IPS-NIHi7 (cell line): ENCODE data around the gene ATP6V0A4.
A peak's percentile ranks its signal among the peaks of the same experiment; 100 is the strongest.
"Not testable (repeated sequence)": the region's sequence is repeated elsewhere in the genome, so short reads cannot be mapped to it uniquely, and the experiment has no call there.

ENCODE experiments used
- DNase-seq: peaks from one replicate; pipeline ENCODE4 v3.0.0; 2012; ENCODE audit warnings: mixed read lengths; ENCODE audit errors: extremely low spot score

Gene ATP6V0A4

DNA sequence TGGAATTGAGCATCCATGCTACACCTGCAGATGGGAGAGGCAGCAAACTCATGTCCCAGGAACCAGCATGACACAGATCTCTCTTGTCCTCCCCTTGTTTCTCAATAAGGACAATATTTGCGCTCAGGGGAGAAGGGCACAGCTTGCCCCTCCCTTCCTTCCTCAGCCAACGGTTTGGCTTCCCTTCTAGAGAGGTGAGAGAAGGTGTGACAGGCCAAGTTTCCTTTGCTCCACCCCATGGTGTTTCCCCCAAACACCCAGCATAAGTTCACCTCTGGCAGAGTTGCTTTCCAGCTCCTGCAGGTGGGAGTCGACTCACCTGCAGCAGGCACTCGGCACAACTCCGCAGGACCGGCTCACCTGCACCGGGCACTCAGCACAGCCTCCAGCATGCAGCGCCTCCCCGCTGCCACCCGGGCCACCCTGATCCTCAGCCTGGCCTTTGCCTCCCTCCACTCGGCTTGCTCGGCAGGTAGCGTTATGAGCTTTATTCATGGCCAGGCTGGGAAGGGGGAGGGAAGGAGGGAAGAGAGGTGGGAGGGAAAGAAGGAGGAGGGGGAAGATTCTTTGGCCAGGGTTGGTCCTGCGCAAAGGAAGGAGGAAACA, at the start of gene ATP6V0A4, which contains the start of gene TMEM213:
ATP6V0A4 (minus strand) TSS at position 482 of the 606 bp plus-strand sequence. CDS start 26,949 bp downstream, outside the sequence.
TMEM213 (plus strand) TSS at position 280 of the 606 bp plus-strand sequence; CDS start at position 391, 111 bp downstream.
- DNase-seq: peak; percentile 78

DNA sequence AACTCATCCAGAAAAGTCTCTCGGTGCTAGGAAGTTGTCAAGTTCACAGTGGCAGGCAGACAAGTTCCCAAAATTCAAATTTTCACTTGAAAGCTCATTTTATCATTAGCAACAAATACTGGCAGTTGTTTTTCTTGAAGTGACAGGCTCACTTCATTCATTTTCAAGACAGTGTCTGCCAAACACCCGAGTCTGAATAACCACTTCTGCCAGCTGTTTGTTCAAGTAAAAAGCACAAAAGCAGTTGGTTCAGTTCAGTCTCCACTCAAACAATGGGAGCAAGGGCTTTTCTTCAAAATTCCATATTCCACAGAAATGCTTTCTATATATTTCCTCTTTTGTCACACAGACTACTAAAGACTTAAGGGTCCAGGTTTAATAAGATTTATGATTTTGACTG, 47.7 kb upstream of the ATP6V0A4 start:
- no peak for DNase-seq

DNA sequence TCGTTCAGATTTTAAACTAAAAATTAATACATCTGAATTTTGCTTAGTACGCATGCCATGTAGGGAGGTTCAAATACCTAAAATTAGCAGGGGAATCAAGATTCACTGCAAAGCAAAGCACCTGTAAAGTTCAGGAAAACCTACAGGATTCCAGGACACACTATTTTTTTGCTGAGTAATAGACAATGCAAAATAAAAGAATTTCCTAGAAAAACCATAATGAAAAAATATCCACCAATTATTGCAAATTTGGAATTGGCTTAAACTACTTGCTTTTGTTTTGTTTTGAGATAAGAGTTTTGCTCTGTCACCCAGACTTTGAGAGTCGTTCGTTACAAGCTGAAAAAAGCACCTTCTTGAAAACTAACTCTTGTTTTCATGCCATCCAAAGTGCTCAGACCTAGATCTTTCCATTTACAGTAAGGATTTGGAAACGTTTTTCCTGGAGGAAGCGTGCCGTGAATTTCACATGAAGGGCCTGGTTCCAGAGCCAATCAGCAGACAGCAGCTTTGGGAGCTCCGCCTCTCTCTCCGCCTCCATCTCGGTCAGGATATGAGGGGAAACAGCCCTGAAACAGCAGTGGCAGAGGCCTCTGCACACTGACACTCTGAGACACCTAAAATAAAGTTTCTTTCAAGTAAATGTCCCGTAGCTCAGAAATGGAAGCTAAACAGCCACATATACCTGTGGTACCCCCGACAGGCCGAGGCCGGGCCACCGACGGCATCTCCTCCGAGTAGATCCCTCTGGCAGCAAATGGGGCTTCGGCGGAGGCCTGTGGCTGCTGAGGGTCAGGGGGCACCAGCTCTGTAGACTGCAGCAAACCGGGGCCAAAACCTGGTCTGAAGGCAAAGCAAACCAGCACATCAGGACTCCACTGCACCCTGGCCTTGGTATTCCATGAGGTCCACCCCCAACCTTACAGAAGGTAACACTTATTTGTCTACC, 45.9 kb upstream of the ATP6V0A4 start:
- DNase-seq: peak; percentile 45

DNA sequence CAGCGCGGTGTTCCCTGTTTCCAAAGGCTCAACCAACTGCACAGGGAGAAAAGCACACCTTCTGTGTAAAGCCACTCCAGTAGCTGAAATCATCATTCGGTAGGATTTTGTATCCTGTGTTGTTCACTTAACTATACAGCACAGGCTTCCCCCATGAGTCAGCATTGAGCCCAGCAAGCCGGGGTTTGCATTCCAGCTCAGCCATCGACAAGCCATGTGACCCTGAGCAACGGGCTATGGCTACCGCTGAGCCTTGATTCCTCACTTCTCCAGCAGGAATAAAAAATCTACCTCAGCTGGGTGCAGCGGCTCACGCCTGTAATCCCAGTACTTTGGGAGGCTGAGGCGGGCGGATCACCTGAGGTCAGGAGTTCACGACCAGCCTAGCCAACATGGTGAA, 44.1 kb upstream of the ATP6V0A4 start:
- DNase-seq: peak; percentile 63

GRCh38 chr7:138838166-138838565, 40.2 kb upstream of the ATP6V0A4 start:
- DNase-seq: no peak

- no peak for DNase-seq
Observed at GRCh38 chr7:138837627-138838026, 39.6 kb upstream of the ATP6V0A4 start.

- no peak for DNase-seq
Observed at GRCh38 chr7:138835087-138835486, 37.1 kb upstream of the ATP6V0A4 start.

- DNase-seq: no peak
Observed at GRCh38 chr7:138834583-138834982, 36.6 kb upstream of the ATP6V0A4 start.

DNA sequence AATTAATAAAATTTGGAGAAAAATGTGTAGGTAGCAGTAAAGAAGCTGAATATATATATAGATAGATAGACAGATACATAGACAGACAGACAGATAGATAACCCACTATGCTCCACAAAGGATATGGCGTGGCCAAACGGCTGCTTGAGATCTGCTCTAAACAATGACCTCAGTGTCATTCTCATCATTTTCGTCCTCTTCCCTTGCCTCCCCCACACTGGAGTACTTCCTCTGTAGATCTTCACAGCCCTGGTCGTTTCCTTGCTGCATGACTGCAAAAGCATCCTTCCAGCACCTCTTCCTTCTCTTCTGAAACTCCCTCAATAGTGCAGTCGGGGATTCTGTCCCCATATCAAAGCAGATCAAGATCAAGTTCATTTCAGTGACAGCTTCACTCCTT, 35.6 kb upstream of the ATP6V0A4 start:
- DNase-seq: no peak

- DNase-seq: no peak
Observed at GRCh38 chr7:138832966-138833365, 35.0 kb upstream of the ATP6V0A4 start.

DNA sequence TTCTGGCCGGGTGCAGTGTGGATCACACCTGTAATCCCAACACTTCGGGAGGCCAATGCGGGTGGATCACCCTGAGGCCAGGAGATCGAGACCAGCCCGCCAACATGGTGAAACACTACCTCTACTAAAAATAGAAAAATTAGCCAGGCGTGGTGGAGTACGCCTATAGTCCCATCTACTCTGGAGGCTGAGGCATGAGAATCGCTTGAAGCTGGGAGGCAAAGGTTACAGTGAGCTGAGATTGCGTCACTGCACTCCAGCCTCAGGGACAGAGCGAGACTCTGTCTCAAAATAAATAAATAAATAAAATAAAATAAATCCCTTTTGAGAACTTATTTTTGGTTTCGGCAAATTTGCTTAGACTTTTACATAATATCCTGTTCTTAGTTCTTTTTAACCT, 31.3 kb upstream of the ATP6V0A4 start:
- DNase-seq: no peak

GRCh38 chr7:138828302-138828701, 30.3 kb upstream of the ATP6V0A4 start:
- DNase-seq: no peak

GRCh38 chr7:138825049-138825721, 27.2 kb upstream of the ATP6V0A4 start:
- DNase-seq: no peak

DNA sequence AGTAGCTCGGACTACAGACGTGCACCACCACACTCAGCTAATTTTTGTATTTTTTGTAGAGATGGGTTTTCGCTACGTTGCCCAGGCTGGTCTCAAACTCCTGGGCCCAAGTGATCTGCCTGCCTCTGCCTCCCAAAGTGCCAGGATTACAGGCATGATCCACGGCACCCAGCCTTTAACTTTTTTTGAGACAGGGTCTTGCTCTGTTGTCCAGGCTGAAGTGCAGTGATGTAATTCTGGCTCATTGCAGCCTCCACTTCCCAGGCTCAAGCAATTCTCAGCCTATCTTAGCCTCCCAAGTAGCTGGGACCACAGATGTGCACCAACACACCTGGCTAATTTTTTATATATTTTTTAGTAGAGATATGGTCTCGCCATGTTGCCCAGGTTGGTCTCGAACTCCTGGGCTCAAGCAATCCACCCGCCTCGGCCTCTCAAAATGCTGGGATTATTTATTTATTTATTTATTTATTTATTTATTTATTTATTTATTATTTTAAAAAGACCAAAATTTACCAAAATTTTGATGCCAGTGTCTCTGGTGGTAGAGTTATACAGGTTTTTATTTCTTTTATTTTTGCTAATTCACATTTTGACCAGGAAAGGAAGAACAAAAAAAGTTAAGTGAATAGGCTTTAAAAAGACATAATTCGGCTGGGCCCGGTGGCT, 25.0 kb upstream of the ATP6V0A4 start:
- DNase-seq: no peak

DNA sequence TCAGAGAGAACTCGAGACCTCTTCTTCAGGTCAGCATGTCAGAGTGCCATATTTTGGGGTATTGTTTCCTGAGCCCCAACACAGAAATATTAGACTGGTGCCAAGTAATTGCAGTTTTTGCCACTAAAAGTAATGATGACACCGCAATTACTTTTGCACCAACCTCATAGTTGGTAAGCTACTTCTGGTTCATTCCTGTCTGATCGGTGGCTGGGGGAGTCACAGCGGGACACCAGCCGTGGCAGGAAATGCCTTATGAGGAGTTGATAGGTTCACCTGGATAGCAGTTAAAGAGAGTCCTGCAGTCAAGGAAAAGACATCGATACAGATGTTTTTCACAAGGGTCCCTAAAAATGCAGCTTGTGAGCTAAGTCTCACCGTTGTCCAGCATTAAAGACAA, 23.9 kb upstream of the ATP6V0A4 start:
- DNase-seq: no peak

- DNase-seq: no peak
Observed at GRCh38 chr7:138819625-138820024, 21.6 kb upstream of the ATP6V0A4 start.

DNA sequence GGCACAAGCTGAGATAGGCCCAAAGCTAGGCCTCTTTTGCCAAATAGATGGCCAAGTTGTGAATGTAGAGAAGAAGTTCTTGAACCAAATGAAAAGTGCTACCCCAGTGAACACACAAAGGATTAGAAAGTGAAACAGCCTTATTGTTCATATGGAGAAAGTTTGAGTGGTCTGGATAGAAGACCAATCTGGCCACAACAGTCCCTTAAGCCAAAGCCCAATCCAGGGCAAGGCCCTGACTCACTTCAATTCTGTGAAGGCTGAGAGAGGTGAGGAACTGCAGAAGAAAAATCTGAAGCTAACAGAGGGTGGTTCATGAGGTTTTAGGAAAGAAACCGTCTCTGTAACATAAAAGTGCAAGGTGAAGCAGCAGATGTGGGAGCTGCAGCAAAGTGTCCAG, 18.7 kb upstream of the ATP6V0A4 start:
- DNase-seq: no peak

- no peak for DNase-seq
Observed at GRCh38 chr7:138814816-138815332, 16.9 kb upstream of the ATP6V0A4 start.

- DNase-seq: no peak
Observed at GRCh38 chr7:138813945-138814344, 15.9 kb upstream of the ATP6V0A4 start.

DNA sequence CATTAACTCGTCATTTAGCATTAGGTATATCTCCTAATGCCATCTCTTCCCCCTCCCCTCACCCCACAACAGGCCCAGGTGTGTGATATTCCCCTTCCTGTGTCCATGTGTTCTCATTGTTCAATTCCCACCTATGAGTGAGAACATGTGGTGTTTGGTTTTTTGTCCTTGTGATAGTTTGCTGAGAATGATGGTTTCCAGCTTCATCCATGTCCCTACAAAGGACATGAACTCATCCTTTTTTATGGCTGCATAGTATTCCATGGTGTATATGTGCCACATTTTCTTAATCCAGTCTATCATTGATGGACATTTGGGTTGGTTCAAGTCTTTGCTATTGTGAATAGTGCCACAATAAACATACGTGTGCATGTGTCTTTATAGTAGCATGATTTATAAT, 13.3 kb upstream of the ATP6V0A4 start:
- DNase-seq: not testable (repeated sequence)

DNA sequence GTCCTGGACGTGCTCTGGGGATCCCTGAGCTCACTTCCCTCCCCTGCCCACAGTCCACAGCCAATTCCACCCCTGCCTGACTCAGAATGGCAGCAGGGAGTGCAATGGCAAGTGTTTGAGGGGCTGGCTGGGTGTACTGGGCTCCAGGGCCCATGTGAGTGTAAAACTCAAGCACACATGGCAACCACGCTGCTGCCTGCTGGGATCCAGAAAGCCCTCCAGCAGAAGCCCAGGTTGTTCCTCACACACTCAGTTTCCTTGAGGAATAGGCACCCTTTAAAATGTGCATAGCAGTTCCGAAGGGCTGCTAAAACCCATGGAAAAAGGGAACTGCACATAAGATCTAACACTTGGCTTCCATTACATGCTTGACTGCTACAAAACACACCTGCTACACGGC, 11.3 kb upstream of the ATP6V0A4 start:
- DNase-seq: no peak

DNA sequence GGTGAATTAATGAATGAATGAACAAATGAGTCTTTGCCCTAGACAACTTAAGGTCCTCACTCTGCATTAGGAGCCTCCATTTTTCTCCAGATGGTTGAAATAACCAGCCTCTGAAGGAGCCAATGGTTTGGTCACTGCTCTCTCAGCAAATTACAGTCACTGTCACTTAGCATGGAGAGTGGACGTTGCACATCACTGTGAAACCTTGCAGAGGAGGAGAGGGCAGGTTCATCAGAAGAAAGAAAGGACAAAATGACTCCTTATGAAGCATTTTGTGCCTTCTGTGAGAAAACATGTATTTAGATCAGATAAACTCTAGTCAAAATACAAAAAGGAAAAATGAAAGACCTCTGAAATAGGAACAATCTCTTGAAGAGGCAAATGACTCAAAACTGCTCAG, 6.6 kb upstream of the ATP6V0A4 start:
- DNase-seq: no peak
